Activated CD8-positive, alpha-beta T cell treated with anti-CD3 and anti-CD28 coated beads for 36 hours (primary cell): Measurements from ENCODE around the gene ZNF622. TPM values are rescaled to one million over a fixed set of nuclear protein-coding genes. Genes with fewer than 3 reads are reported as not detected.
"Not testable (repeated sequence)": the region's sequence is repeated elsewhere in the genome, so short reads cannot be mapped to it uniquely, and the experiment has no call there.

Experiments
- ATAC-seq: fragments of 200-7000 bp; cut with Tn5 transposase; one replicate; pipeline ENCODE4 v1.10.0; 2021; ENCODE audit warnings: mild to moderate bottlenecking, moderate library complexity
- CTCF ChIA-PET: fragments of 350-600 bp; sonication (Branson Sonifier 250); formaldehyde crosslinking; loops from one replicate; lab custom pipeline; 2021; ENCODE audit warnings: antibody characterized with exemption; lab: Charles Lee
- POLR2A ChIA-PET: fragments of 350-600 bp; sonication (Branson Sonifier 250); formaldehyde crosslinking; loops from one replicate; lab custom pipeline; 2021; ENCODE audit warnings: antibody characterized with exemption; lab: Charles Lee
- DNase-seq: peaks from one replicate; pipeline ENCODE4 v3.0.0-alpha.2; 2020
- H3K27ac Mint-ChIP-seq: one replicate; pipeline ENCODE4 v1.8.0; 2021; ENCODE audit warnings: mild to moderate bottlenecking, mixed read lengths
- H3K27me3 Mint-ChIP-seq: one replicate; pipeline ENCODE4 v1.8.0; 2021; ENCODE audit warnings: mixed read lengths
- H3K36me3 Mint-ChIP-seq: one replicate; pipeline ENCODE4 v1.8.0; 2021; ENCODE audit warnings: low read depth, mixed read lengths
- H3K4me1 Mint-ChIP-seq: one replicate; pipeline ENCODE4 v1.8.0; 2021; ENCODE audit warnings: low read depth, mixed read lengths
- H3K4me3 Mint-ChIP-seq: one replicate; pipeline ENCODE4 v1.8.0; 2021; ENCODE audit warnings: mild to moderate bottlenecking, moderate library complexity, mixed read lengths
- H3K9me3 Mint-ChIP-seq: one replicate; pipeline ENCODE4 v1.8.0; 2021; ENCODE audit warnings: mixed read lengths
- CTCF ChIP-seq: fragments of 200-600 bp; IDR thresholded peaks from one replicate; pipeline ENCODE4 v1.8.0; 2022; ENCODE audit warnings: antibody characterized with exemption, mild to moderate bottlenecking
- intact Hi-C: fragments of 100-400 bp; cut with micrococcal nuclease; formaldehyde crosslinking; loops from one replicate; pipeline ENCODE4 v1.10.0; 2022
- total RNA-seq, 2 experiments: library from RNA; stranded (reverse); gene quantifications; one replicate each; pipeline ENCODE4 v1.2.3, GENCODE V29; 2021

ZNF622 gene
- total RNA-seq, 2 experiments from 2014 or later, result 36.7 to 38.4 TPM

- Mint-ChIP-seq H3K4me3 (no peak overlapping the region), H3K27me3 (no peaks in the 10 kb centered on the region), H3K27ac (no peak overlapping the region), H3K9me3 (no peaks in the 10 kb centered on the region), H3K36me3 (peaks cover 57% of the 10 kb centered on the region), H3K4me1 (peaks cover 10% of the 10 kb centered on the region)
- intact Hi-C loops, result no loop called here
- CTCF ChIA-PET, result no interaction called here
- no peak for TF ChIP-seq CTCF
- no peak for ATAC-seq
- no peak for DNase-seq
- POLR2A ChIA-PET, result no interaction called here
Observed at GRCh38 chr5:16450163-16450562, 15.4 kb downstream of the ZNF622 start.

- Mint-ChIP-seq H3K4me1 (no peaks in the 10 kb centered on the region), H3K9me3 (no peaks in the 10 kb centered on the region), H3K36me3 (peaks cover 43% of the 10 kb centered on the region), H3K27me3 (no peaks in the 10 kb centered on the region), H3K27ac (no peak overlapping the region), H3K4me3 (no peak overlapping the region)
- intact Hi-C loops, result no loop called here
- no peak for ATAC-seq
- CTCF ChIA-PET, result interaction anchor here (0.9 to 2.7 kb wide), 4 partner anchors 9 to 285 kb away, joined by 3 to 18 read pairs (median 4); no protein-coding TSS in a partner anchor
- TF ChIP-seq CTCF, result no peak
- no peak for DNase-seq
- POLR2A ChIA-PET, result no interaction called here
Observed at GRCh38 chr5:16446993-16447392, 18.6 kb downstream of the ZNF622 start.

- Mint-ChIP-seq H3K36me3 (no peaks in the 10 kb centered on the region), H3K27me3 (peaks cover 2% of the 10 kb centered on the region), H3K27ac (no peak overlapping the region), H3K9me3 (no peaks in the 10 kb centered on the region), H3K4me1 (no peaks in the 10 kb centered on the region), H3K4me3 (no peak overlapping the region)
- CTCF ChIA-PET, result interaction anchor here (0.8 kb wide), 1 partner anchor 277 kb away, joined by 4 read pairs; no protein-coding TSS in a partner anchor
- ATAC-seq, result no peak
- TF ChIP-seq CTCF, result no peak
- POLR2A ChIA-PET, result no interaction called here
- DNase-seq, result no peak
- intact Hi-C loops, result no loop called here
Observed at GRCh38 chr5:16437977-16438376, 27.6 kb downstream of the ZNF622 start.

DNA sequence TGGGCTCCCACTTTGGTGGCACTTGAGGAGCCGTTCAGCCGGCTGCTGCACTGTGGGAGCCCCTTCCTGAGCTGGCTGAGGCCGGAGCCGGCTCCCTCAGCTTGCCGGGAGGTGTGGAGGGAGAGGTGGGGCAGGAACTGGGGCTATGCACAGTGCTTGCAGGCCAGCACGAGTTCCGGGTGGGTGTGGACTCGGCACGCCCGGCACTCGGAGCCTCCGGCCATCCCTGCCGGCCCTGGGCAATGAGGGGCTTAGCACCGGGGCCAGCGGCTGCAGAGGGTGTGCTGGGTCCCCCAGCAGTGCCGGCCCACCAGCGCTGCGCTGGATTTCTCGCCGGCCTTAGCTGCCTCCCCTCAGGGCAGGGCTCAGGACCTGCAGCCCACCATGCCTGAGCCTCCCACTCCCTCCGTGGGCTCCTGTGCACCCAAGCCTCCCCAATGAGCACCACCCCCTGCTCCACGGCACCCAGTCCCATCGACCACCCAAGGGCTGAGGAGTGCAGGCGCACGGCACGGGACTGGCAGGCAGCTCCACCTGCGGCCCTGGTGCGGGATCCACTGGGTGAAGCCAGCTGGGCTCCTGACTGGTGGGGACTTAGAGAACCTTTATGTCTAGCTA, 29.4 kb downstream of the ZNF622 start:
- CTCF ChIA-PET, result interaction anchor here (1.2 to 1.4 kb wide), 2 partner anchors 20 to 33 kb away, joined by 3 read pairs; no protein-coding TSS in a partner anchor
- ATAC-seq, intact Hi-C loops: not testable (repeated sequence)

DNA sequence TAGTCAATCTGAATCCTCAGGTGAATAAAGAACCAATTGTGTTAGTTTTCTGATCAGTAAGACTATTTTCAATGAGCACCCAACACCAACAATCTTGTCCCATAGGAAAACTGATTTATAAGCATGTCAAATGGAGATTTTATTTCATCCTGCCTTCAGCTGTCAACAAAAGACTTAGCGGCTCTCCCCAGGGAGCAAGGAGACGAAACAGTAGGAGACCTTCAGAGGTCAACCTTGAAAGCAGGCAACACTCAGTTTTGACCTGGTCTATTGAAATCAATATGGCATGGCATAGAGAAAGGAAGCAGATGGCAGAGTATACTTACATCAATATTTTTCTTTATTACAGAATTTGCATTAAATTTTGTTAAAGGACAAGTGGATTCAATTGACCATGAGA, 34.1 kb downstream of the ZNF622 start:
- Mint-ChIP-seq H3K4me1 (no peaks in the 10 kb centered on the region), H3K27ac (no peak overlapping the region), H3K9me3 (no peaks in the 10 kb centered on the region), H3K36me3 (no peaks in the 10 kb centered on the region), H3K4me3 (no peak overlapping the region), H3K27me3 (peaks cover 6% of the 10 kb centered on the region)
- ATAC-seq (no peak), DNase-seq (no peak)
- no peak for TF ChIP-seq CTCF
- ChIA-PET POLR2A (no interaction called here), CTCF (no interaction called here)
- intact Hi-C loops, result no loop called here

More for the DNA sequence above, 29.4 kb downstream of the ZNF622 start:
- H3K27ac Mint-ChIP-seq, POLR2A ChIA-PET, H3K4me1 Mint-ChIP-seq, DNase-seq, H3K27me3 Mint-ChIP-seq, H3K9me3 Mint-ChIP-seq, H3K36me3 Mint-ChIP-seq, H3K4me3 Mint-ChIP-seq: not testable (repeated sequence)
